22Rv1 (cell line): ENCODE measurements around the gene TMEM170B.

Experiments
- ZFX ChIP-seq: fragments of 450-650 bp; IDR thresholded peaks from 2 replicates; pipeline ENCODE4 v1.6.1; 2017; ENCODE audit warnings: antibody characterized with exemption, borderline replicate concordance
- TF ChIP-seq, protein P1 (sequence below): fragments of 450-650 bp; IDR thresholded peaks from 2 replicates; pipeline ENCODE4 v1.5.1; 2017; ENCODE audit warnings: mild to moderate bottlenecking

- TF ChIP-seq, protein P1, sequence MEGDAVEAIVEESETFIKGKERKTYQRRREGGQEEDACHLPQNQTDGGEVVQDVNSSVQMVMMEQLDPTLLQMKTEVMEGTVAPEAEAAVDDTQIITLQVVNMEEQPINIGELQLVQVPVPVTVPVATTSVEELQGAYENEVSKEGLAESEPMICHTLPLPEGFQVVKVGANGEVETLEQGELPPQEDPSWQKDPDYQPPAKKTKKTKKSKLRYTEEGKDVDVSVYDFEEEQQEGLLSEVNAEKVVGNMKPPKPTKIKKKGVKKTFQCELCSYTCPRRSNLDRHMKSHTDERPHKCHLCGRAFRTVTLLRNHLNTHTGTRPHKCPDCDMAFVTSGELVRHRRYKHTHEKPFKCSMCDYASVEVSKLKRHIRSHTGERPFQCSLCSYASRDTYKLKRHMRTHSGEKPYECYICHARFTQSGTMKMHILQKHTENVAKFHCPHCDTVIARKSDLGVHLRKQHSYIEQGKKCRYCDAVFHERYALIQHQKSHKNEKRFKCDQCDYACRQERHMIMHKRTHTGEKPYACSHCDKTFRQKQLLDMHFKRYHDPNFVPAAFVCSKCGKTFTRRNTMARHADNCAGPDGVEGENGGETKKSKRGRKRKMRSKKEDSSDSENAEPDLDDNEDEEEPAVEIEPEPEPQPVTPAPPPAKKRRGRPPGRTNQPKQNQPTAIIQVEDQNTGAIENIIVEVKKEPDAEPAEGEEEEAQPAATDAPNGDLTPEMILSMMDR: no peak
- no peak for TF ChIP-seq ZFX
Observed at GRCh38 chr6:11491596-11492463, 45.7 kb upstream of the TMEM170B start.
